H1 (cell line): ENCODE results near the gene CAPZB. TPM values are rescaled to one million over a fixed set of nuclear protein-coding genes. Genes with fewer than 3 reads are reported as not detected.

ENCODE experiments used
- CTCF ChIA-PET: fragments of 300-600 bp; sonication (Branson Sonifier 250); formaldehyde crosslinking; loops from one replicate; lab custom pipeline; 2021; ENCODE audit not compliant: partially characterized antibody; lab: Charles Lee
- POLR2A ChIA-PET: fragments of 300-600 bp; sonication (Branson Sonifier 250); formaldehyde crosslinking; loops from one replicate; lab custom pipeline; 2021; ENCODE audit warnings: inconsistent platforms; ENCODE audit not compliant: partially characterized antibody; lab: Charles Lee
- DNase-seq, 2 experiments: peaks; one replicate each; pipeline versions ENCODE4 v3.0.0 to v3.0.0-alpha.2; 2010 to 2022; ENCODE audit warnings: low spot score in 2 of 2, low read depth in 1 of 2, mixed read lengths in 1 of 2
- FAIRE-seq: peaks from 2 replicates; lab custom pipeline; 2011; peaks lifted over from hg19 to GRCh38; lab: Jason Lieb, UNC
- H2AFZ ChIP-seq: 2 replicates; pipeline ENCODE4 v1.8.1; 2012; ENCODE audit warnings: low read length, inconsistent platforms
- H2AK5ac ChIP-seq: 2 replicates; pipeline ENCODE4 v1.6.1; 2013; ENCODE audit warnings: low read depth, low read length
- H2BK120ac ChIP-seq: replicated peaks from 2 replicates; pipeline ENCODE3; 2013; ENCODE audit warnings: low read depth, low read length, inconsistent platforms
- H2BK12ac ChIP-seq: 2 replicates; pipeline ENCODE4 v1.6.1; 2013; ENCODE audit warnings: low read depth, low read length
- H2BK15ac ChIP-seq: 2 replicates; pipeline ENCODE4 v1.6.1; 2013; ENCODE audit warnings: low read length
- H2BK20ac ChIP-seq: 2 replicates; pipeline ENCODE4 v1.6.1; 2013; ENCODE audit warnings: low read length
- H2BK5ac ChIP-seq: 2 replicates; pipeline ENCODE4 v1.6.1; 2013; ENCODE audit warnings: low read depth, low read length
- H3K14ac ChIP-seq: 2 replicates; pipeline ENCODE4 v1.6.1; 2013; ENCODE audit warnings: inconsistent platforms; ENCODE audit not compliant: insufficient read length
- H3K18ac ChIP-seq: 2 replicates; pipeline ENCODE4 v1.6.1; 2013; ENCODE audit warnings: low read length; ENCODE audit errors: extremely low read depth
- H3K23ac ChIP-seq: 2 replicates; pipeline ENCODE4 v1.6.1; 2013; ENCODE audit warnings: inconsistent platforms; ENCODE audit not compliant: insufficient read length
- H3K23me2 ChIP-seq: 2 replicates; pipeline ENCODE4 v1.6.1; 2013; ENCODE audit warnings: low read depth, low read length
- H3K27ac ChIP-seq: 2 replicates; pipeline ENCODE4 v1.6.1; 2011; ENCODE audit warnings: low read depth, low read length, inconsistent platforms
- H3K27me3 ChIP-seq, 4 experiments: replicated peaks in 1 of 4; 1 replicate in 1 of 4; 2 replicates in 3 of 4; pipeline versions ENCODE4 v1.6.1 to v1.8.1; 2011 to 2013; ENCODE audit warnings: low read length in 3 of 4, mild to moderate bottlenecking in 3 of 4, inconsistent platforms in 2 of 4, mixed read lengths in 2 of 4, moderate library complexity in 1 of 4; ENCODE audit not compliant: control insufficient read depth in 3 of 4, insufficient read depth in 3 of 4; ENCODE audit errors: extremely low read depth in 1 of 4
- H3K36me3 ChIP-seq, 4 experiments: 2 replicates each; pipeline versions ENCODE4 v1.6.1 to v1.8.1; 2011 to 2013; ENCODE audit warnings: mild to moderate bottlenecking in 4 of 4, low read length in 3 of 4, moderate library complexity in 2 of 4, control low read depth in 1 of 4, inconsistent platforms in 1 of 4; ENCODE audit not compliant: insufficient read depth in 4 of 4, control insufficient read depth in 2 of 4
- H3K4ac ChIP-seq: replicated peaks from 2 replicates; pipeline ENCODE3; 2013; ENCODE audit warnings: low read length, low read depth, mixed read lengths, inconsistent platforms; ENCODE audit not compliant: insufficient read length
- H3K4me1 ChIP-seq, 4 experiments: replicated peaks in 1 of 4; 1 replicate in 1 of 4; 2 replicates in 3 of 4; pipeline versions ENCODE4 v1.6.1 to v1.8.1; 2011 to 2013; ENCODE audit warnings: low read length in 3 of 4, inconsistent platforms in 2 of 4, mixed read lengths in 1 of 4; ENCODE audit not compliant: insufficient read depth in 4 of 4, control insufficient read depth in 3 of 4
- H3K4me2 ChIP-seq, 2 experiments: 2 replicates each; pipeline versions ENCODE4 v1.6.1 to v1.8.1; 2011 to 2013; ENCODE audit warnings: low read depth in 2 of 2, low read length in 2 of 2, control low read depth in 1 of 2, inconsistent platforms in 1 of 2, mild to moderate bottlenecking in 1 of 2; ENCODE audit not compliant: insufficient read depth in 1 of 2
- H3K4me3 ChIP-seq, 4 experiments: fragments of 200-600, 300-600 bp in 1 of 4; sonication (generic), shearing (Covaris generic), sonication (Bioruptor Twin) in 1 of 4; 2 replicates each; pipeline versions ENCODE4 v1.5.1 to v1.8.1; 2011 to 2016; ENCODE audit warnings: low read length in 4 of 4, low read depth in 3 of 4, control low read depth in 2 of 4, inconsistent platforms in 2 of 4, mild to moderate bottlenecking in 2 of 4, mixed read lengths in 1 of 4, moderate library complexity in 1 of 4; ENCODE audit not compliant: insufficient read depth in 2 of 4; ENCODE audit errors: extremely low read depth in 1 of 4
- H3K56ac ChIP-seq: replicated peaks from 2 replicates; pipeline ENCODE3; 2013; ENCODE audit warnings: low read depth, mild to moderate bottlenecking, mixed read lengths, low read length, inconsistent platforms; ENCODE audit not compliant: insufficient read length
- H3K79me1 ChIP-seq: 2 replicates; pipeline ENCODE4 v1.6.1; 2013; ENCODE audit warnings: low read depth, low read length, control low read depth
- H3K79me2 ChIP-seq, 2 experiments: 2 replicates each; pipeline versions ENCODE4 v1.6.1 to v1.8.1; 2012 to 2013; ENCODE audit warnings: low read length in 2 of 2, mild to moderate bottlenecking in 2 of 2, inconsistent platforms in 1 of 2; ENCODE audit not compliant: insufficient read depth in 2 of 2, control insufficient read depth in 1 of 2
- H3K9ac ChIP-seq, 4 experiments: replicated peaks in 1 of 4; 1 replicate in 1 of 4; 2 replicates in 3 of 4; pipeline versions ENCODE4 v1.6.1 to v1.8.1; 2011 to 2013; ENCODE audit warnings: low read depth in 3 of 4, low read length in 3 of 4, control low read depth in 2 of 4, mild to moderate bottlenecking in 2 of 4, moderate library complexity in 2 of 4, inconsistent platforms in 1 of 4; ENCODE audit errors: extremely low read depth in 1 of 4
- H3K9me3 ChIP-seq, 2 experiments: 2 replicates each; pipeline versions ENCODE4 v1.6.1 to v1.8.1; 2012 to 2013; ENCODE audit warnings: mild to moderate bottlenecking in 2 of 2, moderate library complexity in 2 of 2, control low read depth in 1 of 2, inconsistent platforms in 1 of 2, low read depth in 1 of 2, low read length in 1 of 2, mixed read lengths in 1 of 2; ENCODE audit not compliant: insufficient read depth in 2 of 2
- H4K20me1 ChIP-seq, 2 experiments: replicated peaks in 1 of 2; 2 replicates each; pipeline versions ENCODE3 to v1.8.1; 2011 to 2013; ENCODE audit warnings: inconsistent platforms in 2 of 2, low read length in 2 of 2, mild to moderate bottlenecking in 1 of 2; ENCODE audit not compliant: insufficient read depth in 2 of 2, control insufficient read depth in 1 of 2
- H4K5ac ChIP-seq: 2 replicates; pipeline ENCODE4 v1.6.1; 2013; ENCODE audit warnings: low read length, low read depth, mixed read lengths, inconsistent platforms; ENCODE audit not compliant: insufficient read length
- H4K8ac ChIP-seq: 2 replicates; pipeline ENCODE4 v1.8.0; 2013; ENCODE audit warnings: mild to moderate bottlenecking, moderate library complexity, low read length, inconsistent platforms; ENCODE audit not compliant: insufficient read depth; ENCODE audit errors: extremely low read depth
- H4K91ac ChIP-seq: replicated peaks from 2 replicates; pipeline ENCODE3; 2013; ENCODE audit warnings: low read length, mixed read lengths, inconsistent platforms; ENCODE audit not compliant: insufficient read length
- CBX5 ChIP-seq: fragments of 300-800, 300-1000 bp; sonication (generic); IDR thresholded peaks from 2 replicates; pipeline ENCODE4 v1.7.1; 2016; ENCODE audit warnings: antibody characterized with exemption, low read length, low read depth
- JUND ChIP-seq: IDR thresholded peaks from 2 replicates; pipeline ENCODE4 v1.6.1; 2011; ENCODE audit warnings: mild to moderate bottlenecking, improper control_type of control experiment, low read length
- MAFK ChIP-seq: IDR thresholded peaks from 2 replicates; pipeline ENCODE4 v1.6.1; 2012; ENCODE audit warnings: low read depth, mild to moderate bottlenecking, improper control_type of control experiment, low read length
- NANOG ChIP-seq: IDR thresholded peaks from 2 replicates; pipeline ENCODE4 v1.6.1; 2011; ENCODE audit warnings: low read length, low read depth, mild to moderate bottlenecking, inconsistent platforms; ENCODE audit not compliant: insufficient read depth, poor library complexity, severe bottlenecking
- POLR2A ChIP-seq, 2 experiments: IDR thresholded peaks; 1 replicate in 1 of 2; 2 replicates in 1 of 2; pipeline ENCODE4 v1.6.1; 2011; ENCODE audit warnings: low read depth in 2 of 2, low read length in 2 of 2, mild to moderate bottlenecking in 2 of 2; ENCODE audit errors: control extremely low read depth in 1 of 2
- POU5F1 ChIP-seq: IDR thresholded peaks from 2 replicates; pipeline ENCODE4 v1.6.1; 2011; ENCODE audit warnings: low read depth, mild to moderate bottlenecking, low read length, moderate library complexity
- RAD21 ChIP-seq, 2 experiments: IDR thresholded peaks in 1 of 2; conservative IDR thresholded peaks in 1 of 2; 2 replicates each; pipeline ENCODE4 v1.6.1; 2011; ENCODE audit warnings: low read depth in 2 of 2, low read length in 2 of 2, improper control_type of control experiment in 1 of 2, inconsistent platforms in 1 of 2, mild to moderate bottlenecking in 1 of 2, moderate library complexity in 1 of 2
- RNF2 ChIP-seq: fragments of 200-900, 300-1000 bp; sonication (generic); IDR thresholded peaks from 2 replicates; pipeline ENCODE4 v1.7.1; 2016; ENCODE audit warnings: borderline replicate concordance, low read depth, mild to moderate bottlenecking, antibody characterized with exemption, low read length; ENCODE audit not compliant: poor library complexity, severe bottlenecking; ENCODE audit errors: missing control alignments
- SP1 ChIP-seq: IDR thresholded peaks from 2 replicates; pipeline ENCODE4 v1.6.1; 2011; ENCODE audit warnings: low read depth, low read length
- SP4 ChIP-seq: IDR thresholded peaks from 2 replicates; pipeline ENCODE4 v1.6.1; 2012; ENCODE audit warnings: low read length, inconsistent platforms
- TCF12 ChIP-seq: IDR thresholded peaks from 2 replicates; pipeline ENCODE4 v1.6.1; 2011; ENCODE audit warnings: low read depth, mild to moderate bottlenecking, low read length
- WGBS, 2 experiments: shearing (Covaris generic) in 1 of 2; methylation state at CpG; one replicate each; pipeline versions ENCODE4 v1.1.6 to v1.1.7; 2013 to 2015; ENCODE audit warnings: low lambda C conversion rate in 2 of 2, mixed read lengths in 2 of 2, inconsistent platforms in 1 of 2, low coverage in 1 of 2, missing lambda C conversion rate in 1 of 2; ENCODE audit not compliant: insufficient replicate concordance in 2 of 2, insufficient coverage in 1 of 2, insufficient read length in 1 of 2; ENCODE audit errors: extremely low coverage in 1 of 2, missing lambda C conversion rate in 1 of 2; 5-methylcytosine and 5-hydroxymethylcytosine counted together
- polyA plus RNA-seq, 7 experiments: library from polyadenylated mRNA; depleted of rRNA in 3 of 7; stranded (reverse) in 5 of 7; unstranded in 2 of 7; fragments of >200 nt in 5 of 7; fragments of 200-250 nt in 2 of 7; gene quantifications; 1 replicate in 5 of 7; 2 replicates in 1 of 7; 4 replicates in 1 of 7; pipeline versions ENCODE4 v1.2.1 to v1.2.3, GENCODE V29; 2011 to 2013; ENCODE audit warnings: missing spikeins in 2 of 7, mixed read lengths in 2 of 7
- total RNA-seq: library from RNA; stranded (reverse); fragmentation: NEBNext Ultra II Directional; extraction: Animal tissue kit (Norgen Biotek cat#: 25700); gene quantifications from 2 replicates; pipeline ENCODE4 v1.2.1, GENCODE V29; 2021

Gene CAPZB
- total and polyA plus RNA-seq, 2 of the 8 experiments (the other 6 are each of a cell fraction or from before 2014, with no cell fraction given) = 162 to 371 TPM

DNA sequence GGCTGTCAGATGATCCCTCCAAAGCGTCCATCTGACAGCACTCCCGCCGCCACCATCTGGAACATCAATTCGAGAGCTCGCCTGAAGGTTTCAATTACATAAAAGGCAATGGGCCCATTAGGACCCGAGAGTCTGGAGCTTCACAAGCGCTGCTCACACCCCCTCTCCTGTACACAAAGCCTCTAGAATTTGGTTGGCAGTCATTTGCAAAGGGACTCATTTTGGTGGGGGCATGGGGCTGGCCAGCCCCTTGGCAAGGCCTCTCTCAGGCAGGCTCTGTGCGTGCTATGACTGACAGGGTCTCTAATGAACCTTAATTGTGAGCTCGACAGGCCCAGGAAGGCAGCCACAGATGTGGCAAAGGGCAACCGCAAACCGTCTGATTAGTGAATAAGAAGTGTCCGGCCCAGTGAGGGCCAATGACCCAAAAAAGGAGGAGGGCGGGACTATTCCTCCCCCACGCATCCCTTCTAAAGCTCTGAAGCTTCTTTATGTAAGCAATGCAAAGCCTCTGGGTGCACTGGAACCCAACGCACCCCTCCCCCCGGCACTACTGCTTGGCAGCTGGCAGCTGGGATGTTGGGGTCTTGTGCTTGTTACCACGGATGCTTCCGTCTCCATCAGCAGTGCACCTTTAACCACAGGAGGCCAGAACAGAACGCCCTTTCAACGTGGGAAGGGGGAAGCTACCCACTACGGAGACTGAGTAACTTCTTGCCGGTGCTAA is 79.4 kb downstream of the CAPZB start:
- Histone ChIP-seq H4K5ac (no peak overlapping the region), H3K14ac (no peak overlapping the region), H3K4ac (no peak overlapping the region), H3K9ac (no peak overlapping the region; a peak in 1 of 7 replicates), H3K4me2 (no peak overlapping the region), H4K8ac (no peak overlapping the region), H3K27me3 (no peaks in the 10 kb centered on the region), H3K18ac (peak overlapping the region; percentile 16; the same call in 1 of the 2 replicates), H4K91ac (no peak overlapping the region), H3K23ac (no peak overlapping the region), H3K23me2 (no peaks in the 10 kb centered on the region), H3K4me3 (no peak overlapping the region), H2BK15ac (no peak overlapping the region), H4K20me1 (peaks cover 25 to 36% of the 10 kb centered on the region in 2 experiments), H2BK120ac (no peak overlapping the region), H3K56ac (no peak overlapping the region), H3K79me1 (peaks cover 26% of the 10 kb centered on the region), H2AFZ (no peak overlapping the region), H2BK20ac (no peak overlapping the region), H2BK12ac (no peak overlapping the region), H3K36me3 (no peaks in the 10 kb centered on the region), H3K79me2 (peaks cover 0 to 83% of the 10 kb centered on the region in 2 experiments; a peak in 3 of 4 replicates), H3K9me3 (no peaks in the 10 kb centered on the region), H3K4me1 (peaks cover 18 to 31% (median 22%) of the 10 kb centered on the region in 4 experiments), H3K27ac (no peak overlapping the region), H2BK5ac (no peak overlapping the region), H2AK5ac (no peak overlapping the region)
- TF ChIP-seq RNF2 (no peak), SP1 (no peak), TCF12 (no peak), POLR2A (IDR thresholded peaks at IDR 0.05; ENCODE audit: control extremely low read depth in 1 of 2, low read depth in 2 of 2, low read length in 2 of 2) (no peak), POU5F1 (no peak), NANOG (no peak), JUND (no peak), SP4 (no peak), CBX5 (no peak), RAD21 (IDR thresholded peaks at IDR 0.05 in 1 of 2, conservative IDR thresholded peaks at IDR 0.05 in 1 of 2; ENCODE audit: low read depth in 2 of 2, low read length in 2 of 2) (no peak), MAFK (no peak)
- ChIA-PET POLR2A (interaction anchor here (0.6 to 1.7 kb wide), 4 partner anchors 11 to 49 kb away, joined by 3 to 6 read pairs (median 4); no protein-coding TSS in a partner anchor), CTCF (interaction anchor here (0.6 to 9.9 kb wide), 33 partner anchors 8 to 1937 kb away, joined by 3 to 97 read pairs (median 4); no protein-coding TSS in a partner anchor)
- FAIRE-seq (no peak), DNase-seq (no peak)
- 71% methylated on average over 22 of the region's 22 CpGs; no CpG with 5 or more reads in 1 of the 2 experiments for WGBS, 2 experiments
